Skin of body (tissue), 2 donors: ENCODE data around the gene PIK3AP1. TPM values are rescaled to one million over a fixed set of nuclear protein-coding genes. Genes with fewer than 3 reads are reported as not detected.

ENCODE experiments used
- small RNA-seq: library from RNA; depleted of rRNA; stranded (forward); fragments of <200 nt; gene quantifications from one replicate; pipeline ENCODE3, GENCODE V24; 2014; ENCODE audit warnings: low replicate concordance
- total RNA-seq: library from RNA; depleted of rRNA; stranded (reverse); fragments of >200 nt; gene quantifications from one replicate; pipeline ENCODE4 v1.2.3, GENCODE V29; 2014

The PIK3AP1 gene
- total RNA-seq, 1 donor from 2014 or later: 6.2 TPM

Small RNAs within 50 kb of the gene (small RNA-seq; reads per million reads assigned to genes)
- gene RNA5SP324: not detected
- not detected for gene RNU6-1274P

Other genes with a start within 250 kb of the PIK3AP1 start
- gene TLL2, start 206.6 kb downstream of the PIK3AP1 start, total RNA-seq: 0.20 TPM
- gene TM9SF3, start 133.5 kb downstream of the PIK3AP1 start, total RNA-seq: 83.2 TPM
- gene LCOR, start 111.8 kb upstream of the PIK3AP1 start, total RNA-seq: 31.3 TPM